DMS 273 (cell line): ENCODE results near the gene IFT88.

ENCODE experiments used
- DNase-seq: peaks from one replicate; lab custom pipeline; 2025; ENCODE audit not compliant: unreplicated experiment; lab: John Stamatoyannopoulos, UW

IFT88 gene

GRCh38 chr13:20566898-20567874, at the start of gene IFT88:
IFT88 (plus strand) TSS chr13:20567157; CDS start chr13:20574386, 7,229 bp downstream.
- peak; percentile 93 for DNase-seq

GRCh38 chr13:20518660-20519100, 48.3 kb upstream of the IFT88 start:
- DNase-seq: no peak

- DNase-seq: no peak
Measured at GRCh38 chr13:20519875-20520274, 47.1 kb upstream of the IFT88 start.

GRCh38 chr13:20521364-20522115, 45.4 kb upstream of the IFT88 start:
- DNase-seq: peak; percentile 19

GRCh38 chr13:20525144-20525600, 41.8 kb upstream of the IFT88 start:
- DNase-seq: peak; percentile 50

- DNase-seq: peak; percentile 73
Measured at GRCh38 chr13:20525601-20526544, 41.1 kb upstream of the IFT88 start, which contains the start of gene CRYL1. CRYL1 (minus strand) TSS chr13:20525857; CDS start chr13:20525794, 63 bp downstream.

- DNase-seq: peak; percentile 13
Measured at GRCh38 chr13:20526664-20527063, 40.3 kb upstream of the IFT88 start.

- no peak for DNase-seq
Measured at GRCh38 chr13:20528452-20528851, 38.5 kb upstream of the IFT88 start.

- DNase-seq: no peak
Measured at GRCh38 chr13:20534038-20534608, 32.8 kb upstream of the IFT88 start.

GRCh38 chr13:20536992-20537391, 30.0 kb upstream of the IFT88 start:
- DNase-seq: no peak

GRCh38 chr13:20544201-20544923, 22.6 kb upstream of the IFT88 start:
- DNase-seq: no peak

- no peak for DNase-seq
Measured at GRCh38 chr13:20546556-20546955, 20.4 kb upstream of the IFT88 start.

- no peak for DNase-seq
Measured at GRCh38 chr13:20547479-20547908, 19.5 kb upstream of the IFT88 start.

GRCh38 chr13:20550799-20551198, 16.2 kb upstream of the IFT88 start:
- DNase-seq: no peak

GRCh38 chr13:20553311-20553710, 13.6 kb upstream of the IFT88 start:
- DNase-seq: no peak

- DNase-seq: no peak
Measured at GRCh38 chr13:20558982-20559381, 8.0 kb upstream of the IFT88 start.

GRCh38 chr13:20559659-20560356, 7.1 kb upstream of the IFT88 start:
- no peak for DNase-seq

- DNase-seq: no peak
Measured at GRCh38 chr13:20561741-20562140, 5.2 kb upstream of the IFT88 start.
